ENCODE results near the gene ABI3BP.

- TF ChIP-seq SP1 (CRISPR knock-in tag; conservative IDR thresholded peaks at IDR 0.05) (no peak), CTCF (IDR thresholded peaks at IDR 0.05) (no peak), MAX (CRISPR knock-in tag; IDR thresholded peaks at IDR 0.05) (no peak), IRF2 (CRISPR knock-in tag; IDR thresholded peaks at IDR 0.05; ENCODE audit: borderline replicate concordance, low read depth) (no peak), TEAD4 (CRISPR knock-in tag; IDR thresholded peaks at IDR 0.05) (no peak), FOXJ3 (CRISPR knock-in tag; IDR thresholded peaks at IDR 0.05; ENCODE audit: borderline replicate concordance) (no peak), HMGXB4 (CRISPR knock-in tag; IDR thresholded peaks at IDR 0.05) (no peak), KAT7 (CRISPR knock-in tag; IDR thresholded peaks at IDR 0.05; ENCODE audit: borderline replicate concordance) (no peak), FOXP4 (CRISPR knock-in tag; IDR thresholded peaks at IDR 0.05) (no peak), FOXP1 (CRISPR knock-in tag; IDR thresholded peaks at IDR 0.05; ENCODE audit: borderline replicate concordance) (no peak), CREB1 (CRISPR knock-in tag; IDR thresholded peaks at IDR 0.05) (no peak), AFF4 (CRISPR knock-in tag; IDR thresholded peaks at IDR 0.05; ENCODE audit: borderline replicate concordance) (no peak), USF2 (CRISPR knock-in tag; IDR thresholded peaks at IDR 0.05) (no peak), ZNF138 (CRISPR knock-in tag; conservative IDR thresholded peaks at IDR 0.05) (no peak)
Measured at GRCh38 chr3:100798012-100798411, 195.2 kb downstream of the ABI3BP start.
